HepG2 (cell line): ENCODE results near the gene PERP. TPM values are rescaled to one million over a fixed set of nuclear protein-coding genes. Genes with fewer than 3 reads are reported as not detected.

Experiments
- AGO1 ChIP-seq: fragments of 200-400 bp; formaldehyde crosslinking; IDR thresholded peaks from 2 replicates; pipeline ENCODE4 v1.6.1; 2017; ENCODE audit warnings: mild to moderate bottlenecking, low read depth, low read length, moderate library complexity; ENCODE audit not compliant: poor library complexity, severe bottlenecking
- ARNTL ChIP-seq: sonication (generic); formaldehyde crosslinking; IDR thresholded peaks from 2 replicates; pipeline ENCODE4 v1.4.0; 2020; ENCODE audit warnings: mild to moderate bottlenecking, missing genetic modification reagents
- CREB1 ChIP-seq, 2 experiments: fragments of 450-650 bp in 1 of 2; IDR thresholded peaks; 2 replicates each; pipeline ENCODE4 v1.6.1; 2016 to 2017; ENCODE audit warnings: control low read depth in 1 of 2, mild to moderate bottlenecking in 1 of 2, missing compliant biosample characterization in 1 of 2, missing genetic modification characterization in 1 of 2
- ELF3 ChIP-seq: IDR thresholded peaks from 2 replicates; pipeline ENCODE4 v1.6.1; 2016; ENCODE audit warnings: missing genetic modification reagents, missing compliant biosample characterization
- FOXA1 ChIP-seq, 2 experiments: fragments of 450-650 bp in 1 of 2; sonication (generic) in 1 of 2; formaldehyde crosslinking in 1 of 2; IDR thresholded peaks; 2 replicates each; pipeline versions ENCODE4 v1.4.0 to v1.6.1; 2016 to 2020; ENCODE audit warnings: missing genetic modification reagents in 1 of 2
- HNF4A ChIP-seq: sonication (generic); formaldehyde crosslinking; IDR thresholded peaks from 2 replicates; pipeline ENCODE4 v1.4.0; 2020; ENCODE audit warnings: missing genetic modification reagents
- HOXA5 ChIP-seq: sonication (generic); formaldehyde crosslinking; IDR thresholded peaks from 2 replicates; pipeline ENCODE4 v1.4.0; 2020; ENCODE audit warnings: missing genetic modification reagents
- JARID2 ChIP-seq: sonication (generic); formaldehyde crosslinking; IDR thresholded peaks from 2 replicates; pipeline ENCODE4 v1.8.1; 2023; ENCODE audit warnings: missing genetic modification reagents, inconsistent platforms; ENCODE audit not compliant: insufficient replicate concordance
- KLF11 ChIP-seq: IDR thresholded peaks from 2 replicates; pipeline ENCODE4 v1.6.1; 2016; ENCODE audit warnings: missing compliant biosample characterization
- MIXL1 ChIP-seq: IDR thresholded peaks from 2 replicates; pipeline ENCODE4 v1.6.1; 2016
- PRMT3 ChIP-seq: sonication (generic); formaldehyde crosslinking; IDR thresholded peaks from 2 replicates; pipeline ENCODE4 v1.8.1; 2022; ENCODE audit warnings: low read depth, mild to moderate bottlenecking, moderate library complexity, missing genetic modification reagents, borderline replicate concordance
- RAD51 ChIP-seq: fragments of 450-650 bp; IDR thresholded peaks from 2 replicates; pipeline ENCODE4 v1.6.1; 2016; ENCODE audit warnings: borderline replicate concordance
- RXRB ChIP-seq: IDR thresholded peaks from 2 replicates; pipeline ENCODE4 v1.6.1; 2016; ENCODE audit warnings: borderline replicate concordance, missing genetic modification reagents, missing compliant biosample characterization
- SMARCC2 ChIP-seq: fragments of 450-650 bp; IDR thresholded peaks from 2 replicates; pipeline ENCODE4 v1.6.1; 2017; ENCODE audit warnings: antibody characterized with exemption, mild to moderate bottlenecking
- SMYD3 ChIP-seq: sonication (generic); formaldehyde crosslinking; IDR thresholded peaks from 2 replicates; pipeline ENCODE4 v1.8.1; 2023; ENCODE audit warnings: mild to moderate bottlenecking, missing genetic modification reagents
- TAF1 ChIP-seq: sonication (generic); formaldehyde crosslinking; IDR thresholded peaks from 2 replicates; pipeline ENCODE4 v1.4.0; 2020; ENCODE audit warnings: missing genetic modification reagents
- YEATS4 ChIP-seq: sonication (generic); formaldehyde crosslinking; IDR thresholded peaks from 2 replicates; pipeline ENCODE4 v1.4.0; 2020; ENCODE audit warnings: missing genetic modification reagents, borderline replicate concordance
- ZBTB34 ChIP-seq: sonication (generic); formaldehyde crosslinking; IDR thresholded peaks from 2 replicates; pipeline ENCODE4 v1.8.0; 2022; ENCODE audit warnings: mild to moderate bottlenecking, missing genetic modification reagents
- ZFP1 ChIP-seq: IDR thresholded peaks from 2 replicates; pipeline ENCODE4 v1.6.1; 2016
- ZFP41 ChIP-seq: sonication (generic); formaldehyde crosslinking; IDR thresholded peaks from 2 replicates; pipeline ENCODE4 v1.4.0; 2020; ENCODE audit warnings: mild to moderate bottlenecking, missing genetic modification reagents, borderline replicate concordance
- ZMYM2 ChIP-seq: sonication (generic); formaldehyde crosslinking; IDR thresholded peaks from 2 replicates; pipeline ENCODE4 v1.8.0; 2022; ENCODE audit warnings: mild to moderate bottlenecking, missing genetic modification reagents
- ZMYM3 ChIP-seq: sonication (generic); formaldehyde crosslinking; IDR thresholded peaks from 2 replicates; pipeline ENCODE4 v1.5.1; 2020; ENCODE audit warnings: mild to moderate bottlenecking, missing genetic modification reagents
- ZNF281 ChIP-seq: sonication (generic); formaldehyde crosslinking; IDR thresholded peaks from 2 replicates; pipeline ENCODE4 v1.4.0; 2020; ENCODE audit warnings: missing genetic modification reagents, borderline replicate concordance
- ZNF569 ChIP-seq: sonication (generic); formaldehyde crosslinking; IDR thresholded peaks from 2 replicates; pipeline ENCODE4 v1.5.0; 2020; ENCODE audit warnings: mild to moderate bottlenecking, missing genetic modification reagents, moderate library complexity, borderline replicate concordance
- ZNF605 ChIP-seq: sonication (generic); formaldehyde crosslinking; IDR thresholded peaks from 2 replicates; pipeline ENCODE4 v1.8.0; 2022; ENCODE audit warnings: mild to moderate bottlenecking, missing genetic modification reagents
- ZNF607 ChIP-seq: sonication (generic); formaldehyde crosslinking; IDR thresholded peaks from 2 replicates; pipeline ENCODE4 v1.5.1; 2020; ENCODE audit warnings: missing genetic modification reagents, mild to moderate bottlenecking, borderline replicate concordance
- ZNF629 ChIP-seq: sonication (generic); formaldehyde crosslinking; conservative IDR thresholded peaks from 2 replicates; pipeline ENCODE4 v1.5.0; 2020; ENCODE audit warnings: missing genetic modification reagents
- ZNF652 ChIP-seq: IDR thresholded peaks from 2 replicates; pipeline ENCODE4 v1.6.1; 2016; ENCODE audit warnings: low read depth, borderline replicate concordance
- ZSCAN31 ChIP-seq: sonication (generic); formaldehyde crosslinking; IDR thresholded peaks from 2 replicates; pipeline ENCODE4 v1.5.0; 2020; ENCODE audit warnings: low read depth, mild to moderate bottlenecking, missing genetic modification reagents
- polyA plus RNA-seq, 8 experiments: library from polyadenylated mRNA; depleted of rRNA in 3 of 8; stranded (reverse) in 7 of 8; unstranded in 1 of 8; fragments of >200 nt; fragmentation: Illumina TruSeq in 4 of 8; extraction: Trizol in 4 of 8; gene quantifications; 2 replicates each; pipeline versions ENCODE4 v1.2.1 to v1.2.3, GENCODE V29; 2011 to 2016; ENCODE audit warnings: low read depth in 4 of 8, missing spikeins in 1 of 8, mixed read lengths in 1 of 8; ENCODE audit not compliant: insufficient read depth in 1 of 8
- total RNA-seq, 5 experiments: library from RNA; depleted of rRNA; stranded (reverse); fragments of >200 nt; fragmentation: Illumina TruSeq; extraction: Trizol; gene quantifications; 2 replicates each; pipeline ENCODE4 v1.2.3, GENCODE V29; 2016; ENCODE audit warnings: low read depth in 1 of 5

PERP gene
- total and polyA plus RNA-seq, 2 of the 13 experiments (the other 11 are each of a cell fraction or from before 2014, with no cell fraction given) = 26.0 to 53.0 TPM

GRCh38 chr6:138086573-138087196 lies 20.5 kb downstream of the PERP start (continued):
- TF ChIP-seq ZBTB34 (peak; percentile 96), ZNF652 (CRISPR knock-in tag) (peak; percentile 37; the same call in 1 of the 2 replicates), HNF4A (CRISPR knock-in tag) (peak; percentile 74), JARID2 (CRISPR knock-in tag) (peak; percentile 79), ZMYM3 (CRISPR knock-in tag) (peak; percentile 86), ZNF281 (peak; percentile 37; the same call in 1 of the 2 replicates), ZNF605 (0 out of 2 replicates have a peak, but pooled peaks have one; percentile 37), PRMT3 (no peak), HOXA5 (CRISPR knock-in tag) (peak; percentile 85; the same call in 1 of the 2 replicates), MIXL1 (CRISPR knock-in tag) (peak; percentile 84), KLF11 (CRISPR knock-in tag) (peak; percentile 64; the same call in 1 of the 2 replicates), ZNF629 (peak; percentile 64), FOXA1 (IDR thresholded peaks at IDR 0.05) (peak; percentile 95), FOXA1 (CRISPR knock-in tag; IDR thresholded peaks at IDR 0.05) (peak; percentile 99), SMYD3 (CRISPR knock-in tag) (peak; percentile 34; the same call in 1 of the 2 replicates), ARNTL (CRISPR knock-in tag) (peak; percentile 62; the same call in 1 of the 2 replicates), YEATS4 (CRISPR knock-in tag) (peak; percentile 72; the same call in 1 of the 2 replicates), ZSCAN31 (CRISPR knock-in tag) (no peak; the same call in 1 of the 2 replicates), ZMYM2 (CRISPR knock-in tag) (0 out of 2 replicates have a peak, but pooled peaks have one; percentile 62), ZNF569 (CRISPR knock-in tag) (no peak), ELF3 (CRISPR knock-in tag) (peak; percentile 74), CREB1 (IDR thresholded peaks at IDR 0.05) (no peak), CREB1 (CRISPR knock-in tag; IDR thresholded peaks at IDR 0.05) (peak; percentile 79), RAD51 (no peak), TAF1 (CRISPR knock-in tag) (no peak), ZFP1 (peak; percentile 73; the same call in 1 of the 2 replicates), ZNF607 (peak; percentile 39; the same call in 1 of the 2 replicates), AGO1 (no peak), ZFP41 (CRISPR knock-in tag) (no peak), SMARCC2 (no peak), RXRB (peak; percentile 81)
